WI38 (cell line): ENCODE data around the gene HIF3A.

Experiments used
- H3K4me3 ChIP-seq: 2 replicates; pipeline ENCODE4 v1.5.1; 2011; ENCODE audit warnings: low read depth, mild to moderate bottlenecking, control low read depth, low read length
- CTCF ChIP-seq: IDR thresholded peaks from 2 replicates; pipeline ENCODE4 v1.5.1; 2012; ENCODE audit warnings: low read depth, mild to moderate bottlenecking, control low read depth, low read length

Gene HIF3A

GRCh38 chr19:46347572-46347883, 50.7 kb downstream of the HIF3A start:
- H3K4me3 ChIP-seq: peak overlapping the region; percentile 98
- no peak for TF ChIP-seq CTCF

GRCh38 chr19:46347985-46348384, 51.1 kb downstream of the HIF3A start:
- peak overlapping the region; percentile 98 for H3K4me3 ChIP-seq
- TF ChIP-seq CTCF: no peak

- no peak for TF ChIP-seq CTCF
- no peak overlapping the region for H3K4me3 ChIP-seq
Observed at GRCh38 chr19:46349311-46349993, 52.6 kb downstream of the HIF3A start.

GRCh38 chr19:46350029-46350757, 53.4 kb downstream of the HIF3A start:
- no peak for TF ChIP-seq CTCF
- H3K4me3 ChIP-seq: no peak overlapping the region

- H3K4me3 ChIP-seq: no peak overlapping the region
Observed at GRCh38 chr19:46350758-46351159, 53.9 kb downstream of the HIF3A start.

GRCh38 chr19:46351241-46352041, 54.6 kb downstream of the HIF3A start:
- H3K4me3 ChIP-seq: peak overlapping the region; percentile 20; the same call in 1 of the 2 replicates
- no peak for TF ChIP-seq CTCF

More at GRCh38 chr19:46350758-46351159, 53.9 kb downstream of the HIF3A start:
- no peak for TF ChIP-seq CTCF
